NK-92 (cell line): Measurements from ENCODE around the gene CTNNA3.

ENCODE experiments used
- DNase-seq: peaks from one replicate; lab custom pipeline; 2025; ENCODE audit not compliant: unreplicated experiment; lab: John Stamatoyannopoulos, UW

Gene CTNNA3

GRCh38 chr10:67385089-67385488, 310.9 kb downstream of the CTNNA3 start:
- DNase-seq, result no peak

DNA sequence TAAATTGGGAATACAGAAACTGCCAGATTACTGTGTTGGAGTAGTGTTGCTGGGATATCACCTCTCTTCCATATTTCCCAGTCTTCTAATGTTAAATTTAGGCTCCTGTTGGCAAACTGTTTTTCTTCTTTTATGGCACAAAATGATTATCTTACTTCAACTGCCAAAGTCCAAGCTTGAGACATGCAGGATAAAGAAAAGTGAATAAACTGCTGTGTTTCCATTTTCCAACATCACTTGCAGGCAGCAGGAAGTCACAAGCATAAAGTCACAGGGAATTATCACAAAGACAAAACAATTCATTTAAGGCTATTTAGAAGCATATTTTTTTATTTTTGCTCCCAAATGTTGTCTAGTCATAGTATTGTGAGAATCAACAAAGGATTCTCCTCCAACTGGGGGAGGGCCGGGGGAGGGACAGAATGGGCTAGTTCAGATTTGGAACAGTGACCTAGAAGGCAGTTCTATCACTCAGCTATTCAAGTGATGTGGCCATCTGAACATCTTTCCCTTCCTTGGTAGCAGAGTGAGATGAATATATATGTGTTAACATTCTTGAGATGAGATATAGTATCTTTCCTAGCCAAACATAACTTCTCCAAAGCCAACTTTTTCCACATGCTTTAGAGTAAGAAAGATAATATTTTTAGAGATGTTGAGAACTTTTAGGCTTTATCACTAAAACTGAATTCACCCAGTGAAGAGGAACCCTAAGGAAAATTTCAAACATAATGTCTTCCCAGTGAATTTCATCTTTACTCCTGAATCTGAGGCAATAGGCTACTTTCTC, 364.7 kb downstream of the CTNNA3 start:
- DNase-seq, result no peak

DNA sequence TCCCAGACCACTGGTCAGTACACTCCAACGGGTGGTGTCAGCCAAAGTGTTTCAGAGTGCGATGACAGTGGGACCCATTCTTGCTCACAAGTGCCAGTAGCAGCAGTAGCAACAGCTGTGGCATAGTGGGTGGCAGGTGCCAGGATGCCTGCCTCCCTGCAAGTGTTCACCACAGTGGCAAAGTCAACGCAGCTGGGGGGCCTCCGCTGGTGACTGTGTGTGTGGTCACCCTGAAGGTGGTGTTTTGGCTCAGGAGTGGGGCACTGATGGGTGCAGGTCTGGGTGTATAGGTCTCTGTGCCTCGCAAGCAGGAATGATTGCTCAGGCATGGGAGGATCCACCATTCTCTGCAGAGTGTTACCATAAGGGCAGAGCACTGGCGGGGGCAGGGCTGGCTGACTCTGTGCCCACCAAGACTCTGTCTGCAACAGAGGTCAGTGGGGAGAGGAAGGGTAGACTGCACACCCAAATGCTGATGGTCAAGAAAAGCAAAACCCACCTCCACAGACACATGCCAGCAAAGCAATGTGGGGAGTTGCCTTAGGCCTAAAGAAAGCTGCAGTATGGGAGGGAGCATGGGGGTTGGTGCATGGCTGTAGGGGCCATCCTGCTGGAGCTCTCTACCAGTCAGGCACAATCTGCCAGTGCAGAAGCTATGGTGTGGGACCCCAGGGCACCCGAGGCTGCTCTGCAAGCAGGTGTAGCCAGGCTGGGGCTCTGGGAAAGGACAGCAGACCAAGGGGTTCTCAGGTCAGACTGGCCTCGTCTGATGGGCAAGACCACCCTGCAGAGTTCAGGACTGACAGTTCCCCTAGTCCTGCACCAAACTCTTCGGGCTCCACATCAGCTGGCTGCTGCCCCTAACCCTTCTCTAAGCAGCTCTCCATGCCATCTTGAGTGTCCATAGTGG, 368.1 kb downstream of the CTNNA3 start:
- no peak for DNase-seq

DNA sequence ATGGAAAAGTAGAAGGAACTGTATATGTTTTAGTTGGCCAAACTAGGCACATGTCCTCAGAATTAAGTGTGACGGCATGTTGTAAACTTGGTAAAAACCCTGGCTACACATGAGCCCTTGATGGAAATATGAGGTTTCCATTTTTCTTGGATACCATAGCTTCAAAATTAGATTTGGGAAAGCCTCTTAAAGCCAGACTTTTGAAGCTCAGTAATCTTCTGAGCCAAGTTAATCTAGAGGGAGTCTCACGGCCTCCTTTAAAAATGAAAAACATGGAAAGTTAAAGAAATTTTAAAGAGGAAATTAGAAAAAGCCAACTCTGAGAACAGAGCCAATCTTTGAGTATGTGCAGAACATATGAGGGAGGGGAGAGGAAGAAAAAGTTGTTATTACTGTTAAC, 376.0 kb downstream of the CTNNA3 start:
- DNase-seq, result no peak

- DNase-seq, result no peak
These were observed 387.1 kb downstream of the CTNNA3 start for GRCh38 chr10:67308912-67309311.

GRCh38 chr10:67306588-67307205, 389.3 kb downstream of the CTNNA3 start:
- no peak for DNase-seq

GRCh38 chr10:67302701-67303100, 393.3 kb downstream of the CTNNA3 start:
- DNase-seq, result no peak

DNA sequence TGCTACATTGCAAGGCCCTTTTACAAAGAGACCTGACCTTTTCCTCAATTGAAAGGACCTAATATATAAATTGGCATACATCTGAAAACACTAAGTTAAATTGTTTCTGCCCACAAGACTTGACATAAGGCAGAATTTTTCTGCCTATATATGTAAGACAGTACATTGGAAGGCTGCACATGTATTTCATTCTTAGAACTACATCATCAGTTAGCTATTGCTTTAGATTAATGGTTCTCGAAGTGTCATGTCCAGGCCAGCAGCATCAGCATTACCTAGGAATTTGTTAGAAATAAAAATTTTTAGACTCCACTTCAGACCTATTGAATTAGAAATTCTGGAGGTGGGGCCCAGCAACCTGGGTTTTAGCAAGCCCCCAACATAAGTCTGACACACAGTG, 396.2 kb downstream of the CTNNA3 start:
- DNase-seq, result no peak

DNA sequence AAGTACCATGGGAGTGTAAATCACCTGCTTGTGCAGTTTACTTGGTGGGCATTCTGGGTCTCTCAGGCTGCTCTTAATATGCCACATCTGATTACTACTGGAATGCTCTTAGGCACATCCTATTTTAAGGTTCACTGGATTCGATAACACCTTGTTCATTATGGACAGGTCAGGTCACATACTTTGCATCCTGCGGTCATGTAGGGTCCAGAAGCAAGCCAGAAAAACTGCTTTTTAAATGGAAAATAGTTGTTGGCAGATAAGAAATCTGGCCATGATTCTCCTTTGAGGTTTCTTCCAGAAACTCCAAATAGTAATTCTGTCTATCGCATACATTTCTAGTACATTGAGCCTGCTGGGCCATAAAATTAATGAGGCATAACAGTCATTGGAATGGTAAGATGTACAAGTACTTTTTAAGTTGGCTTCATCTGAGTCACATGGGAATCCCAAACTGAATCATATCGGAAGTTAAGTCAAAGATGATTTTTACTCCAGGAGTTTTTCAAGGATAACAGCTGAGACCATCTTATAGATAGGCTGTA, 398.3 kb downstream of the CTNNA3 start:
- no peak for DNase-seq

- DNase-seq, result no peak
These were observed 399.1 kb downstream of the CTNNA3 start for GRCh38 chr10:67296926-67297325.

DNA sequence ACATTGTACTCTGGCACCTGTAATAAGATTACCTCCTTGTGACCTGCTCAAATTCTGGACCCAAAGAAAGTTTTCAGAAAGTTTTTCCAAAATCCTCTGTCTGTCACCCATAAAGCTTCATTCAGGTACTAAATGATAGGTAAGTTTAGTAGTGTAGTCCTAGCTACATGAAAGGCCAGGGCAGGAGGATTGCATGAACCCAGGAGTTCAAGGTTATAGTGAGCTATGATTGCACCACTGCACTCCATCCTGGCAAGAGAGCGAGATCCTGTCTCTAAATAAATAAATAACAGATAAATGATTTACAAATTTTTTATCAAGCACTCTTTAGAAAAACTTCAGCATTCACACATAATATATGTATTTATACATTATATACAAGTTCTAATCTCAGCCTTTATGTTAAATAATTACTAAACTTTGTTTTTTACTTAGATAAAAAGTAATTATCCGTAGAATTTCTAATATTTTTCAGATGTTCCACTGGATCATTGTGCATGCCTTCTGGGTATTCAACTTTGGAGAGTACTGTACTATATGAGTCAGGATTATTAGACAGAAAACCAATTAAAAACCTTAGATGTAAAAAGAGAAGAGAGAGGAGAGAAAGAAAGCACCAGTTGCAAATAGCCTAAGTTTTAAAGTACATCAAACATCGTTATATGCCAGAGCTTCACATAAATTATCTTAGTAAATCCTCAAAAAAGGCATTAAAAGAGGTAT, 407.1 kb downstream of the CTNNA3 start:
- no peak for DNase-seq

GRCh38 chr10:67284589-67284988, 411.4 kb downstream of the CTNNA3 start:
- no peak for DNase-seq

DNA sequence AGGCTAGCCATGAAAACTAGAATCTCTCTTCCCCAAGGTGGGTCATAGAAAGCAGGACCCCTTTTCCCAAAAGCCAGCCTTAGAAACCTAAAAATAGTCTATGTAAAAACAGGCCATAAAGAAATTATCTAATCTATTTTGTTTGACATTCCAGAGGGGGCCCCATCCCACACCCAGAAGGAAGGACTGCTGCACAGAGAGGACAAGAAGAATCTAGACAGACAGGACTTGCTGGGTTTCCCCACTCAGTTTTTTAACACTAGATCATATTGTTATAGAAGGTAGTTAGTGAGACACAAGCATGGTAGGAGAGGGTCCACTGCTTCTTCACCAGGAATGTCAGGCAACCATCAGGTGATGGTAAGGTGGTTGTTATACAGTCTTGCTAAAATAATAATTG, 413.1 kb downstream of the CTNNA3 start:
- no peak for DNase-seq

DNA sequence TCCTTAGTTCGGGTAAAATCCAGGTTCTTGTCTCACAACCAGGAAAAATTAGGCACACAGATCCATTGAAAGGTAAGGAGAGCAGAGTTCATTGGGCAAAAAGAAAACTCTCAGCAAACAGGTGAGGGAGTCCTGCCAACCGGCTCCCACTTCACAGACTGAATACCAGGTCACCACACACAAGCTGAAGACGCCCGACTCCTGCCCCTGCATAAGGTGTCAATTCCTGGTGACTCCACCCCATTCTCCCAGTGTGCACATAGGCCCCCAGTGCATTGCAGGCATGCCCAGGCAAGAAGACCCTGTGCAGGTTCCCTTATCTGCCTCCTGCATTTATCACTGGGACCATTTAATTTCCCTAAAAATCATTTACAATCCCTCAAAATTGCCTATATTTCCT, 415.6 kb downstream of the CTNNA3 start:
- no peak for DNase-seq

DNA sequence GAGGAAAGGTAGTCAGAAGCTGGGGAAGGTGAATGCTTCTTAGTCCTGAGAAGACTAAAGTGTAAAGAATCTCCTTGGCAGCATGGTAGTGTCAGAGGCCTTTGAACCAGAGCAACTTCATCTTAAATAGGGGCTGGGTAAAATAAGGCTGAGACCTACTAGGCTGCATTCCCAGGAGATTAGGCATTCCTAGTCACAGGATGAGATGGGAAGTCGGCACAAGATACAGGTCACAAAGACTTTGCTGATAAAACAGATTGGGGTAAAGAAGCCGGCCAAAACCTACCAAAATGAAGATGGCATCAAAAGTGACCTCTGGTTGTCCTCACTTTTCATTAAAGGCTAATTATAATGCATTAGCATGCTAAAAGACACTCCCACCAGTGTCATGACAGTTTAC, 418.6 kb downstream of the CTNNA3 start:
- no peak for DNase-seq

- DNase-seq, result no peak
These were observed 426.2 kb downstream of the CTNNA3 start for GRCh38 chr10:67269828-67270227.

- no peak for DNase-seq
These were observed 427.8 kb downstream of the CTNNA3 start for GRCh38 chr10:67268146-67268545.

- no peak for DNase-seq
These were observed 433.3 kb downstream of the CTNNA3 start for GRCh38 chr10:67262675-67263074.

DNA sequence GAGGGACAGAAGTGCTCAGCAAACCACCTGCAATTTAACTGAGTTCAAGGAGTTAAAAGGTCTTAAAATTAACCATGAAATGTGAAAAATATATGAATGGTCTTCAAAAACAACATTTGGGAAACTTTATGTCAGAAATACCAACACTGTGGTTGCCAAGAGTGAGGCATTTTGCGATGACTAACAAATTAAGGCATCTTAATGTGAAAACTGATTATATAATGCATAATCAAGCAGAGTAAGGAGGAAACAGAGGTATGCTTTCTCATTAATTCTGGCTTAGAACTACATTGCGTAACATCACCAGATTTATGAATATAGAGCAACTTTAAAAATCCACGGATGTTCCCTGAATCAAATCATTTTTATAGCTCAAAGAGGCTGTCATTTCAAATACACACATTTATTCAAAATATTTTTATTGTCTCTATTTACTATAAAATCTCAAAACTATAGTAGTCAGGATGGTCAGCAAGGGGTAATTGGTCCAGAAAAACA, 434.6 kb downstream of the CTNNA3 start:
- no peak for DNase-seq

GRCh38 chr10:67259319-67259929, 436.6 kb downstream of the CTNNA3 start:
- no peak for DNase-seq
